IgD-negative memory B cell (primary cell): ENCODE measurements around the gene PSD4. TPM values are rescaled to one million over a fixed set of nuclear protein-coding genes. Genes with fewer than 3 reads are reported as not detected.
A peak's percentile ranks its signal among the peaks of the same experiment; 100 is the strongest.

Experiments
- H3K27ac Mint-ChIP-seq, 3 donors: one replicate each; pipeline ENCODE4 v1.8.0; 2020 to 2022; ENCODE audit warnings: mild to moderate bottlenecking in 3 of 3, mixed read lengths in 3 of 3, moderate library complexity in 1 of 3
- H3K27me3 Mint-ChIP-seq: one replicate; pipeline ENCODE4 v1.8.0; 2021; ENCODE audit warnings: mixed read lengths
- H3K36me3 Mint-ChIP-seq: one replicate; pipeline ENCODE4 v1.8.0; 2020; ENCODE audit warnings: mild to moderate bottlenecking, mixed read lengths
- H3K4me1 Mint-ChIP-seq, 3 donors: one replicate each; pipeline ENCODE4 v1.8.0; 2020 to 2022; ENCODE audit warnings: mixed read lengths in 3 of 3, mild to moderate bottlenecking in 1 of 3
- H3K4me3 Mint-ChIP-seq, 4 donors: one replicate each; pipeline ENCODE4 v1.8.0; 2020 to 2022; ENCODE audit warnings: mild to moderate bottlenecking in 4 of 4, mixed read lengths in 4 of 4, moderate library complexity in 3 of 4
- H3K9me3 Mint-ChIP-seq, 3 donors: one replicate each; pipeline ENCODE4 v1.8.0; 2020 to 2021; ENCODE audit warnings: mixed read lengths in 3 of 3, mild to moderate bottlenecking in 1 of 3
- polyA plus RNA-seq: library from polyadenylated mRNA; unstranded; fragments of 300-500 nt; fragmentation: Illumina TruSeq; gene quantifications from one replicate; pipeline ENCODE4 v1.2.3, GENCODE V29; 2021

Gene PSD4
- polyA plus RNA-seq, 1 donor from 2014 or later: 36.4 TPM

GRCh38 chr2:113157897-113158753 is 15.6 kb upstream of the PSD4 start:
- Mint-ChIP-seq H3K36me3 (peaks cover 3% of the 10 kb centered on the region), H3K4me1 (peaks cover 5 to 21% (median 15%) of the 10 kb centered on the region in 3 donors), H3K27me3 (peaks cover 2% of the 10 kb centered on the region), H3K4me3 (peak overlapping the region; percentile 83 to 94 (median 89)), H3K27ac (peak overlapping the region; percentile 12 to 18 (median 14)), H3K9me3 (no peaks in the 10 kb centered on the region)

DNA sequence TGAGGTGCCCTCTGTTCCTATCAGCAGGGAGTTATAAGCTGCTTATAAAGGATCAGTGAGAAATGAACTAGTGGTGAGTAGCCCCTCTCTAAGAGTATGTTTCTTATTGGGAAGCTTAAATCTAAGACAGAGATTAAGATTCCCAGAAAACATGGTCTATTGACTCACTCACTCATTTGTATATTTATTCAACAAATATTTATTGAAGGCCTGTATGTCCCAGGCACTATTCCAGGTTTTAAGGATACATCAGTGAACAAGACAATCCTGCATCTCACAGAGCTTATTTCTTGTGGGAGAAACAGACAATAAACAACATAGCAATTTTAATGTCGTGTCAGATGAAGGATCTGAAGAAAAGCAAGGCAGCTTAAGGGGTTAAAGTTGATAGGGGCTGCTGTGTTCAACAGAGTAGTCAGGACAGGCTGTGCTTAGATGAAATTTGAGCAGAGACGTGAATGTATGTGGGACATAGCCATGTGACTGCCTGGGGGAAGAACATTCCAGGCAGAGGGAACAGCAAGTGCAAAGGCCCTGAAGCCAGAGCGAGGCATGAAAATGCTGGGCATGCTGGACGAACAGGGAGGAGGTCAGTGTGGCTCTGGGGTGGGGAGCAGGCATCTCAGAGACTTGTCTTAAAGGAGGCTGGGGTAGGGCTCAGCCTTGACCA is 14.8 kb upstream of the PSD4 start:
- peaks cover 5 to 21% (median 16%) of the 10 kb centered on the region in 3 donors for H3K4me1 Mint-ChIP-seq
- peaks cover 3% of the 10 kb centered on the region for H3K36me3 Mint-ChIP-seq
- peak overlapping the region in 3 of 4 donors; percentile 83 to 94 (median 85) for H3K4me3 Mint-ChIP-seq
- H3K27me3 Mint-ChIP-seq: peaks cover 2% of the 10 kb centered on the region
- H3K27ac Mint-ChIP-seq: peak overlapping the region in 1 of 3 donors; percentile 43
- H3K9me3 Mint-ChIP-seq: no peaks in the 10 kb centered on the region

- Mint-ChIP-seq H3K4me1 (peaks cover 9 to 20% (median 17%) of the 10 kb centered on the region in 3 donors), H3K27me3 (peaks cover 1% of the 10 kb centered on the region), H3K27ac (no peak overlapping the region), H3K9me3 (no peaks in the 10 kb centered on the region), H3K4me3 (no peak overlapping the region), H3K36me3 (peaks cover 3% of the 10 kb centered on the region)
Observed at GRCh38 chr2:113160248-113160647, 13.5 kb upstream of the PSD4 start.

GRCh38 chr2:113160962-113161361 is 12.8 kb upstream of the PSD4 start:
- peaks cover 3% of the 10 kb centered on the region for H3K36me3 Mint-ChIP-seq
- no peaks in the 10 kb centered on the region for H3K27me3 Mint-ChIP-seq
- peaks cover 9 to 20% (median 17%) of the 10 kb centered on the region in 3 donors for H3K4me1 Mint-ChIP-seq
- H3K27ac Mint-ChIP-seq: no peak overlapping the region
- no peaks in the 10 kb centered on the region for H3K9me3 Mint-ChIP-seq
- no peak overlapping the region for H3K4me3 Mint-ChIP-seq

- no peaks in the 10 kb centered on the region for H3K9me3 Mint-ChIP-seq
- H3K4me1 Mint-ChIP-seq: peaks cover 9 to 18% (median 15%) of the 10 kb centered on the region in 3 donors
- no peak overlapping the region for H3K27ac Mint-ChIP-seq
- no peaks in the 10 kb centered on the region for H3K27me3 Mint-ChIP-seq
- no peak overlapping the region for H3K4me3 Mint-ChIP-seq
- peaks cover 3% of the 10 kb centered on the region for H3K36me3 Mint-ChIP-seq
Observed at GRCh38 chr2:113162173-113162572, 11.6 kb upstream of the PSD4 start.

DNA sequence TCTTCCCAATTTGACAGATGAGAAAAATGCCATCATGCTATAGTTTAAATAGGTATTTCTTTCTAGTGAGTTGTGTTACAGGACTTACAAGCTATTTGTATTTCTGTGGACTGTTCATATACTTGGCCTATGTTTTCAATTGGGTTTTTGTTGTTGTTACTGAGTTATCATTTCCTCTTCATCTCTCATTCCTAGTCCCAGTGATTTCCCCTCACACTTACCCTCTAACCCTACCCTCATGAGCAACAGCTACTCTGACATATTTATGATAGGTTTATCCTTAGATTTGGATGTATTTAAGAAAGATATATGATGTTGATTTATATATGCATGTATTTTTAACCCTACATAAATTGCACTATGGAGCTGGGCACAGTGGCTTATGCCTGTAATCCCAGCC is 10.9 kb upstream of the PSD4 start:
- Mint-ChIP-seq H3K36me3 (peaks cover 3% of the 10 kb centered on the region), H3K27me3 (no peaks in the 10 kb centered on the region), H3K9me3 (no peaks in the 10 kb centered on the region), H3K4me1 (peaks cover 9 to 20% (median 14%) of the 10 kb centered on the region in 3 donors), H3K4me3 (no peak overlapping the region), H3K27ac (no peak overlapping the region)

DNA sequence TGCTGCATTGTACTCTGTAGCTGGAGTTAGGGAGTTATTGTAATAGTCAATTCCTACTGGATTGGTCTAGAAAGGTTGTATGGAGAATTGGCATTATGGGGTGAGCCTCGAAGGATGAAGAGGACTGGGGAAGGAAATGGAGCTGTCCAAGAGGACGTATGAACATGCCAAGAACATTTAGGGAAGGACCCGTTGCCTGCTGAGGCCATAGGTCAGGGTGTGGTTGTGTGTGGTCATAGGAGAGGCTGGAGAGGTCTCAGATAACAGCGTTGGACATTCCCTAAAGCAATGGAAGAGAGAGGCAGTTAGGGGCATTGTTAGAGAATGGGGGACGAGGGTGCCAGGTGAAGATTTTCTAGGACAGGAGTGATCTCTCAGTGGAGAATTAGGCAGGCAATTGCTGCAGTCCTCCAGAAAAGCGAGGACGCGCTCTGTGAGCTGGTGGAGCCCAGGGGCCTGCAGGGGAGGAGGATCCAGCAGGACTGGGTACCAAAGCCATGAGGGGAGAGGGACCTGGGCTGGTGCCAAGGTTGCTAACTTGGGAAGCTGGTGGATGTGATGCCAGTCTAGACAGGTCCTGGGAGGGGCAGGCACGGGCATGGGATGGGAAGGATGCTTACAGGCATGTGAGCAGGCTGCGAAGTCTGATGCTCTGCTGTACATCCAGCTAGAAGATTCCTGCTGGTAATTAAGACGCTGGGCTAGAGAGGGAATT is 9.4 kb upstream of the PSD4 start:
- no peaks in the 10 kb centered on the region for H3K36me3 Mint-ChIP-seq
- no peak overlapping the region for H3K4me3 Mint-ChIP-seq
- peak overlapping the region in 1 of 3 donors; percentile 35 for H3K27ac Mint-ChIP-seq
- no peaks in the 10 kb centered on the region for H3K9me3 Mint-ChIP-seq
- no peaks in the 10 kb centered on the region for H3K27me3 Mint-ChIP-seq
- peaks cover 15 to 26% (median 15%) of the 10 kb centered on the region in 3 donors for H3K4me1 Mint-ChIP-seq

DNA sequence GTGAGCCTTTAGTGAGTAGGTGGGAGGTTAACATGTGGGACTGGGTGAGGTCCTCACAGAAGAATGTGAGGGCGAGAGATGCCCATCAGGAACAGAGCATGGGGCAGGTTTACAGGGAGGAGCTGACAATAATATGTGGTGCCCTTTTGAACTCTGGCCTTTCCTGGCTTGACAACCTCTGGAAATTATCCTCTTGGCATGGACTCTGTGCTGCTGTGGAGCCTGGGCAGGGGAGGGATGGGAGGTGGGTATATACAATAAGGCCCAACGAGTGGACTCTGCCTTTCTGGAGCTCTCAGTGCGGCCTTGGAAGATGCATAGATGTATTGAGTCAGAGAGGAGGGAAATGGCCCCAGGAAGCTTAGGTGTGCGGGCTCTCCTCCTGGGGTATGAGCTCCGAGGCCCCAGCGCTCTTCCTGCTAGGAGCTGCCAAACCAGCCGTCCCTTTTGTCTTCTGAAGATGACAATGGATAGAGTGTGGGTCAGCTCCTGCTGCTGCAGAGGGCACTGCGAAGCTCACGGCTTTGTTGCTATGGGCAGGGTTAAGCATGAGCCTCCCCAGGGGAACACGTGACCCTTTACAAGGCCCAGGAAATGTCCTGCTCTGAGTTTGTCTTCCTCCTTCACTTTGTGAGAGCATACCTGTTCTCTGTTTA is 8.7 kb upstream of the PSD4 start:
- no peaks in the 10 kb centered on the region for H3K36me3 Mint-ChIP-seq
- H3K9me3 Mint-ChIP-seq: no peaks in the 10 kb centered on the region
- no peak overlapping the region for H3K4me3 Mint-ChIP-seq
- peak overlapping the region in 1 of 3 donors; percentile 35 for H3K27ac Mint-ChIP-seq
- no peaks in the 10 kb centered on the region for H3K27me3 Mint-ChIP-seq
- H3K4me1 Mint-ChIP-seq: peaks cover 18 to 31% (median 20%) of the 10 kb centered on the region in 3 donors

- H3K36me3 Mint-ChIP-seq: no peaks in the 10 kb centered on the region
- H3K9me3 Mint-ChIP-seq: no peaks in the 10 kb centered on the region
- H3K27ac Mint-ChIP-seq: no peak overlapping the region
- no peak overlapping the region for H3K4me3 Mint-ChIP-seq
- no peaks in the 10 kb centered on the region for H3K27me3 Mint-ChIP-seq
- peaks cover 20 to 34% (median 21%) of the 10 kb centered on the region in 3 donors for H3K4me1 Mint-ChIP-seq
Observed at GRCh38 chr2:113166187-113166645, 7.6 kb upstream of the PSD4 start.

- Mint-ChIP-seq H3K4me3 (peak overlapping the region in 1 of 4 donors; percentile 17), H3K36me3 (no peaks in the 10 kb centered on the region), H3K9me3 (no peaks in the 10 kb centered on the region), H3K27me3 (no peaks in the 10 kb centered on the region), H3K4me1 (peaks cover 20 to 42% (median 29%) of the 10 kb centered on the region in 3 donors), H3K27ac (peak overlapping the region in 2 of 3 donors; percentile 41 to 89)
Observed at GRCh38 chr2:113167115-113167932, 6.4 kb upstream of the PSD4 start.

DNA sequence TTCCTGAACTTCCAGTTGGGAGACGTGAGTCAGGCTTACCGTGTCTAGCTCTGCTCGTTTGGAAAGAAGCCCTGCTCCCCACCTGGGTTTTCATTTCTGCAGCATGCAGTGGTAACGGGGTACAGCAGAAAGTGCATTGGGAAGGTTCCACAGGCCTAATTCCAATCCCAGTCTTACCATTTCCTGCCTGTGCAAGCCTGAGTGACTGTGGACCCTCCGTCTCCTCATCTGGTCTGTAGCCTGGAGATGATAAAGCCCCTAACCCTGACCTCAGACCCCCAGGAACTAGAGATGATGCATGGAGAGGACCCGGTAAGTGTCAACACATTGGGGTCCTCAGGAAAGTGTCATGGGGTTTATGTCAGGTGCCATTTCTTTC is 5.8 kb upstream of the PSD4 start:
- Mint-ChIP-seq H3K36me3 (no peaks in the 10 kb centered on the region), H3K9me3 (no peaks in the 10 kb centered on the region), H3K4me3 (peak overlapping the region in 3 of 4 donors; percentile 34 to 83 (median 67)), H3K27me3 (no peaks in the 10 kb centered on the region), H3K4me1 (peaks cover 26 to 46% (median 29%) of the 10 kb centered on the region in 3 donors), H3K27ac (peak overlapping the region in 2 of 3 donors; percentile 41 to 59)

DNA sequence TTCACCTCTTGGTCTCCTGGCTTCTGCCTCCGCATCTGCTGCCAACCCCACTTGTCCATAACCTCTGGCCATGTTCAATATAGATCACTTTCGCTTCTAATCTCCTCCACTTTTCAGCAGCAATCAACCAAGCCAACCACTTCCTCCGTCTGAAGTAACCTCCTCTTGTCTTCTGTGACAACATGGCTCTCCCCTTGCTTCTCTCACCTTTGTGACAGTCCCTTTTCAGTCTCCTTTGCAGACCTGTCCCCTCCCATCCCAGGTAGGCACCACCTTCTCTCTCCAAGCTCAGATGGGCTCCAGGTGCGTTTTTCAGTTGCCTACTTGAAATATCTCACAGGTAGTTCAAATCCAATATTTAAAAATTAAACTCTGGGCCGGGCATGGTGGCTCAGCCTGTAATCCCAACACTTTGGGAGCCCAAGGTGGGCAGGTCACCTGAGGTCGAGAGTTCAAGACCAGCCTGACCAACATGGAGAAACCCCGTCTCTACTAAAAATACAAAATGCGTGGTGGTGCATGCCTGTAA is 4.7 kb upstream of the PSD4 start:
- Mint-ChIP-seq H3K4me1 (peaks cover 30 to 53% (median 37%) of the 10 kb centered on the region in 3 donors), H3K4me3 (peak overlapping the region; percentile 34 to 83 (median 64)), H3K36me3 (no peaks in the 10 kb centered on the region), H3K27ac (peak overlapping the region; percentile 27 to 92 (median 71)), H3K9me3 (no peaks in the 10 kb centered on the region), H3K27me3 (no peaks in the 10 kb centered on the region)

DNA sequence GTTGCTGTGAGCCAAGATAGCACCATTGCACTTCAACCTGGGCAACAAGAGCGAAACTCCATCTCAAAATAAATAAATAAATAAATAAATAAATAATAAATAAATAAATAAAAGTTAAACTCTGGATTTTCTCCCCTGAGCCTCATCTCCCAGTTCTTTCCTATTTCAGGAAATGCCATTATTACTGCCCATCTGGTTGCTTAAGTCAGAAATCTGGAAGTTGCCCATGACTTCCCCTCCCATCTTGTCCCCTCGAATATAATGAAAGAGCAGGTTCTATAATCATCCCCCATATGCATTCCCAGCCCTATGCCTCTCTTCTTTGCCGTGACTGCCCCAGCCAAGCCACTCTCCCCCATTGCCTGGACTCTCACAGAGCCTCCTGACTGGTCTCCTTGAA is 4.2 kb upstream of the PSD4 start:
- no peaks in the 10 kb centered on the region for H3K36me3 Mint-ChIP-seq
- no peaks in the 10 kb centered on the region for H3K27me3 Mint-ChIP-seq
- H3K27ac Mint-ChIP-seq: peak overlapping the region in 1 of 3 donors; percentile 6

More for the DNA sequence above, 4.2 kb upstream of the PSD4 start:
- Mint-ChIP-seq H3K4me1 (peaks cover 27 to 51% (median 37%) of the 10 kb centered on the region in 3 donors), H3K4me3 (peak overlapping the region in 2 of 4 donors; percentile 48 to 78), H3K9me3 (no peaks in the 10 kb centered on the region)
